Stimulated activated memory B cell treated with anti-CD40 and anti-IgM and Interleukin-4, amounts not matched to agents 10 μg/mL and 1 μg/mL and 100 μg/mL, for 72 hours (primary cell): ENCODE results near the gene ASS1.
A peak's percentile ranks its signal among the peaks of the same experiment; 100 is the strongest.

Source experiments
- ATAC-seq: fragments of 150-1000 bp; cut with Tn5 transposase; 2 replicates; pipeline ENCODE4 v1.10.0; 2021
- H3K27ac Mint-ChIP-seq: one replicate; pipeline ENCODE4 v1.8.0; 2022; ENCODE audit warnings: mild to moderate bottlenecking, mixed read lengths
- H3K27me3 Mint-ChIP-seq: one replicate; pipeline ENCODE4 v1.8.0; 2022; ENCODE audit warnings: mixed read lengths
- H3K36me3 Mint-ChIP-seq: one replicate; pipeline ENCODE4 v1.8.0; 2022; ENCODE audit warnings: mixed read lengths
- H3K4me1 Mint-ChIP-seq: one replicate; pipeline ENCODE4 v1.8.0; 2022; ENCODE audit warnings: mixed read lengths
- H3K4me3 Mint-ChIP-seq: one replicate; pipeline ENCODE4 v1.8.0; 2022; ENCODE audit warnings: mild to moderate bottlenecking, moderate library complexity, mixed read lengths
- H3K9me3 Mint-ChIP-seq: one replicate; pipeline ENCODE4 v1.8.0; 2022; ENCODE audit warnings: mixed read lengths

Gene ASS1

DNA sequence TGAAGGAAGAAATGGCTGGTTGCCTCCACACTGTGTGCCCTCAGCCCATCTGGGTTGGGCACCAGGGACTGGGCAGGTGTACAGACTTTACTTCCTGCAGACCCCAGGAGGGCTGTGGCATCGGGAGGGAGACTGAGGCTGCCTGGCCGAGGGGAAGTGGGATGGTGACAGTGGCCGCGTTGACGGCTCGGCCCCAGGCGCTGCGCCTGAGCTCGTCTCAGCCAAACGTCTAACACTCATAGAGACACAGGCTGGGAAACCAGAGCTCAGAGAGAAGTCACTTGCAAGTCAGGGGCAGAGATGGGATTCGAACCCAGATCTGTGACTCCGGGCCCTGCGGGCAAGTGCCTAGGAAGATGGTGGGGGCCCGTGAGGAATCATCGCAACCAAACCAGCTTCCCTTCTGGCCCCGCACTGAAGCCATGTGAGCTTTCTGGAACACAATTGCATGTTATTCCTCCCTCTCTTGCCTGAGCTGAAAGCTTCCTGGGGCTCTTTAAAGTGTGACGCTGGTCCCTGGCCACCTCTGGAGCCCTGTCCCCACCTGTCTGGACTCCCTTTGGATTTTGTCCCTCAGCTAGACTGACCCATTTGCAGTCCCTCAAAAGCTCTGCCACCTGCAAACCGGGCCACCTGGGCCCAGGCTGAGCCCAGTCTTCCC is 81.6 kb downstream of the ASS1 start:
- Mint-ChIP-seq H3K27me3 (peaks cover 37% of the 10 kb centered on the region), H3K27ac (no peak overlapping the region), H3K36me3 (no peaks in the 10 kb centered on the region), H3K4me3 (no peak overlapping the region), H3K4me1 (peaks cover 10% of the 10 kb centered on the region), H3K9me3 (no peaks in the 10 kb centered on the region)
- ATAC-seq = no peak

DNA sequence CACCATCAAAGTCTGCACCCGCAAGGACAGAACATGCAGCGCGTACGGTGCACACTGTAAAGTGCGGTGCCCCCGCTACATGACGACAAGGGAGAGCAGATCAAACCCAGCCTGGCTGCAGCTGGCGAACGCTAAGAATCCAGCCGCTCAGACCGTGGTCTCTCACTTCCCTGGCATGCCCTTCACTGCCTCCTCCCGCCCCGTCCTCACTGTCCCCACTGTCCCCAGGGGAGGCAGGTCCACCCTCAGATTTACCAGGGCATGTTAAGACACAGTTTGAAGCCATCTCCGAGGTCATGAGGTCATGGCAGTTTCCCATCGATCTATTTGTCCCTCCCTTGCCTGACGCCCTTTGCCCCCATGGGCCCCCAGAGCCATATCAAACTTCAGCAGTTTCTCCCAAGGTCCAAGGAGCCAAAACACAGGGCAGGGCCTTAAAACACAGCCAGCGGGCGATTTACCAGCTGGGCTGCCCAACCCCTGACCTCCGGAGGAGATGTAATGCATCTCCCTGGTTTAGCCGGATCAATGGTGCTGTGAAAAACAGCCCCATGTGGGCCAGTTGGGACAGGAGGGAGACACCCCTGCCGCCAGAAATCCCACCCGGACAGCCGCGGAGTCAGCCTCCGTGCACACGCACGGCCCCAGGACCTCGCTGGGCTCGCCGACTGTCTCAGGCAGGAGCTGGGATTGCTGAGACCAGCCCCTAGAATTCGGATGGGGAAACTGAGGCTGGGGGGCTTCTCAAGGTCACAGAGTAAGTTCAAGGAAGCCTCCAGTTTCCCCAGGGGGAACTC is 82.3 kb downstream of the ASS1 start:
- no peak for ATAC-seq
- Mint-ChIP-seq H3K4me3 (no peak overlapping the region), H3K4me1 (peaks cover 6% of the 10 kb centered on the region), H3K27me3 (peaks cover 37% of the 10 kb centered on the region), H3K36me3 (no peaks in the 10 kb centered on the region), H3K27ac (no peak overlapping the region), H3K9me3 (no peaks in the 10 kb centered on the region)

DNA sequence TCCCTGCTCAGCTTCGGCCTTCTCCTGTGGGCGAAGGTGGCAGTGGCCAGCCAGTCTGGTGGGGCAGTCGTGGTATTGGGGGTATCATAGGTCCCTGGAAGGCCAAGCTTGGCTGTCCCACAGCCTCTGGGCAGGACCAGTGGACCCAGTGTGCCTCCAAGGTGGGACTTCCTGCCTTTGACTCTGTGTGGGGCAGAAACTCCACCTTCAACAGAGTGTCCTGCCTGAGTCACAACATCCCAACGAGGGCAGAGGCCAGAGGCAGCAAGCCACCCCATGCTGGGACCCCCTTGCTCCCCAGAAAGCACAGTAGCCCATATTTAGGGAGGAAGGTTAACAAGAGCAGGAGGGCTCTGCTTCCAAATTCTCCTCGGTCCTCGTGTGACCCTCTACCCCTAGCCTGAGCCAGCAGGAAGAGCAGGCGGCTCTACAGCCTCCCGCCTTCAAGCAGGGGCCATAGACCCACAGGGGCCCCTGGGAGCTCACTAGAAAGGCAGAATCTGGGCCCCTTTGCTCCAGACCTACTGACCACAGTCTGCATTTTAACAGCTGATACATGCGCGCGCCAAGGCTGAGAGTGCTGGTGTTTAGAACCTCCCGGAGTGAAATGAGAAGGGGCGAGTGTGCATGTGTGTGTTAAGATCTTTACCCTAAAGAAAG is 83.0 kb downstream of the ASS1 start:
- H3K9me3 Mint-ChIP-seq = no peaks in the 10 kb centered on the region
- no peak for ATAC-seq
- no peak overlapping the region for H3K27ac Mint-ChIP-seq
- H3K36me3 Mint-ChIP-seq = no peaks in the 10 kb centered on the region
- no peaks in the 10 kb centered on the region for H3K4me1 Mint-ChIP-seq
- peaks cover 39% of the 10 kb centered on the region for H3K27me3 Mint-ChIP-seq
- H3K4me3 Mint-ChIP-seq = no peak overlapping the region

DNA sequence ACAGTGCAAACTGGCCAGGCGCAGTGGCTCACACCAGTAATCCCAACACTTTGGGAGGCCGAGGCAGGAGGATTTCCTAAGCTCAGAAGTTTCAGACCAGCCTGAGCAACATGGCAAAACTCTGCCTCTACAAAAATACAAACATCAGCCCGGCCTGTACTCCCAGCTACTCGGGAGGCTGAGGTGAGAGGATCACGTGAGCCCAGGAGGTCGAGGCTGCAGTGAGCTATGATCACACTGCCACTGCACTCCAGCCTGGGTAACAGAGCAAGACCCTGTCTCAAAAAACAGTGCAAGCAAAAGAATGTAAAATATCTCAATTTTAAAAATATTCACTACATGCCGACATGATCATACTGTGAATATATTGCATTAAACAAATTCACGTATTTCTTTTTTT is 83.9 kb downstream of the ASS1 start:
- no peak overlapping the region for H3K4me3 Mint-ChIP-seq
- no peak for ATAC-seq
- H3K27ac Mint-ChIP-seq = no peak overlapping the region
- no peaks in the 10 kb centered on the region for H3K36me3 Mint-ChIP-seq
- H3K27me3 Mint-ChIP-seq = peaks cover 39% of the 10 kb centered on the region
- H3K9me3 Mint-ChIP-seq = no peaks in the 10 kb centered on the region
- no peaks in the 10 kb centered on the region for H3K4me1 Mint-ChIP-seq

DNA sequence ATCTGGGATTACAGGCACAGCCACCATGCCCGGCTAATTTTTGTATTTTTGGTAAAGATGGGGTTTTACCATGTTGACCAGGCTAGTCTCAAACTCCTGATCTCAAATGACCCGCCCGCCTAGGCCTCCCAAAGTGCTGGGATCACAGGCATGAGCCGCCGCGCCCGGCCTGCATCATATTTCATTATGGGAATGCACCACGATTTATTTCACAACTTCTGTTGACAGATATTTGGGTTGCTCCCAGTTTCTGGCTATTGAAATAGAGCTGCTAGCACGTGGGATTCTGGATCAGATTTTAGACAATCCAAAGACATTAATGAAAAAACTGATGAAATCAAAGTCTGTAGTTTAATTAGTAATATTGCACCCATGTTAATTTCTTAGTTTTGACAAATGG is 86.2 kb downstream of the ASS1 start:
- ATAC-seq = no peak
- Mint-ChIP-seq H3K36me3 (no peaks in the 10 kb centered on the region), H3K4me3 (no peak overlapping the region), H3K9me3 (no peaks in the 10 kb centered on the region), H3K4me1 (peaks cover 5% of the 10 kb centered on the region), H3K27ac (no peak overlapping the region), H3K27me3 (peaks cover 46% of the 10 kb centered on the region)

DNA sequence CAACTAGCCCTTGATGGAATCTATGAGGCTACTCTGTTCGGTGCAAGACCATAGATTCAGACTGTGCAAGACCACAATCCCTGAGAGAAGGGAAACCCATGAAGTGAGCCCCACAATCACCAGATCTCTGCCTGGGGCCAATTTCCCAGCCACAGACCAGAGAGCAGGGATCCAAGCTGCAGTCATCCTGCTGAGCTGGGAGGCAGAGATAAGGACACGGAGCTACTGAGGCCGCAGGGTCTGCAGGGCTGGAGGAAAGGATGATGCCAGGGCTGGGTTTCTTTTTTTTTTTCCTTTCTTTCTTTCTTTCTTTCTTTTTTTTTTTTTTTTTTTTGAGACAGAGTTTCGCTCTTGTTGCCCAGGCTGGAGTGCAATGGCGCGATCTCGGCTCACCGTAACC is 86.9 kb downstream of the ASS1 start:
- H3K36me3 Mint-ChIP-seq = no peaks in the 10 kb centered on the region
- H3K4me3 Mint-ChIP-seq = no peak overlapping the region
- H3K4me1 Mint-ChIP-seq = peaks cover 8% of the 10 kb centered on the region
- H3K9me3 Mint-ChIP-seq = no peaks in the 10 kb centered on the region
- no peak for ATAC-seq
- H3K27ac Mint-ChIP-seq = no peak overlapping the region
- peaks cover 46% of the 10 kb centered on the region for H3K27me3 Mint-ChIP-seq

DNA sequence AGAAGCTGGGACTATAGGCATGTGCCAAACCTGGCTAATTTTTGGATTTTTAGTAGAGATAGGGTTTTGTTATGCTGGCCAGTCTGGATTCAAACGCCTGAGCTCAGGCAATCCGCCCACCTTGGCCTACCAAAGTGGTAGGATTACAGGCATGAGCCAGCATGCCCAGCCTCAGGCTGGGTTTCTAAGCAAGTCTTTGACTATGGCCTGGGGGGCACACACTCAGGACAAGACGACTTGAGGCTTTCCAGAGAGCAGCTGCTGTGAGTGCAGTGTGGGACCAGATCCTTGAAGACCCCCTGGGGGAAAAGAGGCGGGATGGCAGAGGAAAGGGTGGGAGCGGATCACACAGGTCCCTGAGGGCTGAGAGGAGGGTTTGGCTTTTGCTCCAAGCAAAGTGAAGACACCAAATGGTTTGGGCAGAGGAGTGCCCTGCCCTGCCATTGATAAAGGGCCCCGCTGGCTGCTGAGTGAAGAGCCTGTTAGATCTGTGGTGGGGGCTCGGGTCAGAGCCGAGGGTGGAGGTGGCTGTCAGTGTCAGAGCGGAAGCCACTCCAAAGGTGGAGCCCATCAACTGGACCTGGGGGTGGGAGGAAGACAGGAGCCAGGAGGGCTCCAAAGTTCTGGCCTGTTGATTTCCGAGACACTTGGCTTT is 87.8 kb downstream of the ASS1 start:
- no peak overlapping the region for H3K27ac Mint-ChIP-seq
- peaks cover 15% of the 10 kb centered on the region for H3K4me1 Mint-ChIP-seq
- no peak overlapping the region for H3K4me3 Mint-ChIP-seq
- H3K36me3 Mint-ChIP-seq = no peaks in the 10 kb centered on the region
- H3K9me3 Mint-ChIP-seq = no peaks in the 10 kb centered on the region
- peaks cover 54% of the 10 kb centered on the region for H3K27me3 Mint-ChIP-seq
- ATAC-seq = no peak

DNA sequence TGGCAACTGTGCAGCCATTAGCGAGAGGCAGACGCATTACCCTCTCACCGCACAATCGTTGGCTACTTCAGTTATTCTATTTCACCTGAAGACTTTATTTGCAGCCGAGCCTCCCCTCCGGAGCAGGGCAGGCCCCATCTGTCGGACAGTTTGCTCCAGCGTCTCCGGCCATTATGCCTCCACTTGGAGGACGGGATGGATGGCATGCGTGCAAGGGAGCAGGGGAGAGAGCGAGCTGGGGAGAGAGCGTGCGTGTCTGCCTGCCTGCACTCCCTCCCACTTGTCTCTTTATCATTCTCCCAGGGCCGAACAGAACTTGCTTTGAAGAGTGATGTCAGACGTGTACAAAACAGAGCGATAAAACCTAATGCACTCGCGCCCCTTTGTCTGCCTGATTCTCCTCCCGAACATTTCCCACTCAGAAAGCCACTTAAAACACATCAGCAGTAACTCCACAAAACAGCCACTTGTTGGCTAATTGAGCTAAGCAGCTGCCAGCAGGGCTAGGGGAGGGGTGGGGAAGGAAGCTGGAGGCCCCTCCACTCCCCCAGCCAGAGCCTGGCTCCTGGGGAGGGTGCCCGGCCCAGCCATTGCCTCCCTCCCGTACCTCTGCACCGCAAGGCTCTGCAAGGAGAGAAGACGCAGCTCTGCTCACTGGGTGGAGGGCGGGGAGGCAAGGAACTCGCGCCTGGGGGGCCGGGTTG is 91.2 kb downstream of the ASS1 start:
- Mint-ChIP-seq H3K27ac (no peak overlapping the region), H3K36me3 (no peaks in the 10 kb centered on the region), H3K9me3 (no peaks in the 10 kb centered on the region), H3K4me3 (no peak overlapping the region), H3K27me3 (peaks cover 83% of the 10 kb centered on the region), H3K4me1 (peaks cover 20% of the 10 kb centered on the region)
- no peak for ATAC-seq

DNA sequence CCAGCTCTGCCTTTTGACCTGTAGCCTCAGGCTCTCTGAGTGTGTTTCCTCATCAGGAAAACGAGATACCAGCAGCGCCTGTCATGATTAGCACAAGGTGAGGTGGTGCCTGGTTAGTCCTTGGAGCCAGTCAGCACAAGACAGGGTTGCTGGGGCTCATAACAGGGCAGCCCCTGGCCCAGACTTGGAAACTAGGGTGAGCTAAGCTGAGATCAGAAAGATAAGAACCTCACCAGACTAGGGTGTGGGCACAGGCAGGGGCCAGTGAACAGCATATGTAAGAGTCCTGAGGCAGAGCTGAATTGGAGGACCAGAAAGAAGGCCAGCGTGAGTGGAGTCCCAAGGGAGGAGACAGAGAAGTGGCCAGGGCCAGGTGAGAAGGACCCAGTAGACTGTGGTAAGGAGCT is 91.9 kb downstream of the ASS1 start:
- H3K27ac Mint-ChIP-seq = no peak overlapping the region
- no peaks in the 10 kb centered on the region for H3K36me3 Mint-ChIP-seq
- peaks cover 20% of the 10 kb centered on the region for H3K4me1 Mint-ChIP-seq
- no peak for ATAC-seq
- H3K9me3 Mint-ChIP-seq = no peaks in the 10 kb centered on the region
- H3K4me3 Mint-ChIP-seq = no peak overlapping the region
- peaks cover 90% of the 10 kb centered on the region for H3K27me3 Mint-ChIP-seq

DNA sequence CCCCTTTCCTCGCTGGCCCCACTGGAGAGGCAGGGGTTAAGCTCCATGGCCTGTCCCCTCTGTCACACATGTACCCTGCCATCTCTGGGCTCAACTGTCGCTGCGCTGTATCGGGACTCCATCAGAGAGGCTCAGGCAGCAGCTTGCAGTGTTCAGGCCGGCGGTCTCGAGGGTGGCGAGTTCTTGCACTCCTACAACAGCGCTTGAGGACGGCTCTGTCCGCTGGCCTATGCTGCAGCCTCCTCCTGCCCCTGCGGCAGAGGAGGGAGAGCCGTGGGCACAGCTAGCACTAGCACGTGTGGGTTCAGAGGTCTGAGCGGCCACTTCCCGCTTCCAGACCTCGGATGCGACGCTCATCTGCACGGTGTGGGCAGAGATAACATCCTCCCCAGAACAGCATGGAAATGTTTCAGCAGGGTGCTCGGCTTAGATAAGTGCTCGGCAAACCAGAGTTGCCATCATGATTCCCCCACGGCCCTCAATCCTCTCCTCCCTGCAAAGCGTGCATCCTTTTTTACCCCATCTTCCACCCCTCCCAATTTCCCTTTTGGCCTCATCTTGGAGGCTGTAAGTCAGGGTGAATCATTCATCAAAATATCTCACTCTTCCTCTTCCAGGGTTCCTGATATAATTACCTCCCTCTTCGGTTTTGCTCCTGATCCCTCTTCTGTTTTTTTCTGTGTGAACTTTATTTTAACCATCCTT is 92.7 kb downstream of the ASS1 start:
- H3K27ac Mint-ChIP-seq = no peak overlapping the region
- H3K4me3 Mint-ChIP-seq = no peak overlapping the region
- no peaks in the 10 kb centered on the region for H3K36me3 Mint-ChIP-seq
- peaks cover 94% of the 10 kb centered on the region for H3K27me3 Mint-ChIP-seq
- peaks cover 20% of the 10 kb centered on the region for H3K4me1 Mint-ChIP-seq
- ATAC-seq = peak; percentile 52
- H3K9me3 Mint-ChIP-seq = no peaks in the 10 kb centered on the region

DNA sequence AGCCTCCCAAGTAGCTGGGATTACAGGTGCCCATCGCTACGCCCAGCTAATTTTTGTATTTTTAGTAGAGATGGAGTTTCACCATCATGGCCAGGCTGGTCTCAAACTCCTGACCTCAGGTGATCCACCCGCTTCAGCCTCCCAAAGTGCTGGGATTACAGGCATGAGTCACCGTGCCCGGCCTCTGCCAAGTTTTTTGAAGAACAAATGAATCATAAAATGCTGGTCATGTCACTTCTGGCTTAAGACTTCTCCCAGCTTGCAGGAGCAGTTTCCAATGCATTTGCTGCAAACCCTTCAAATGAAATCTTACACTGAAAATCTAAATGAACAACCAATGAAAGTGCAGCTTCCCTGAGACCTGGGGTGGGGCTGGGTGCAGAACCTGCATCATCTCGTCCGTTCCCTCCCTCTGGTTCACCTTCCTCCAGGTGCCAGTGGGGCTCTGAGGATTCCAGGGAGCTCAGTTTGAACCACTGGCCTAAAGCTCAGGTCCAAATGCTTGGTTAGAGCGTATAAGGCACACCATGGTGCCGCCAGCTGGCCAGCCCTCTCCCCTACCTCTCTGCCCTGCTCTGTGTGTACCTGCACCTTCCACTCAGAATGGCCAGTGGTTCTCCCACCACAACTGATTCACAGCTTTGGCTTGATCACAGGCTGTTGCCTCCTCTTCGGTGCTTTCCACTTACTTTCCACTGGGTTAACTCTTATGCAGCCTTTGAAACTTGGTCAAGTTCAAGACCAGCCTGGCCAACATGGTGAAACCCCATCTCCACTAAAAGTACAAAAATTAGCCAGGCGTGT is 94.9 kb downstream of the ASS1 start:
- ATAC-seq = no peak
- H3K27ac Mint-ChIP-seq = no peak overlapping the region
- no peaks in the 10 kb centered on the region for H3K9me3 Mint-ChIP-seq
- peaks cover 20% of the 10 kb centered on the region for H3K4me1 Mint-ChIP-seq
- H3K4me3 Mint-ChIP-seq = no peak overlapping the region
- peaks cover 90% of the 10 kb centered on the region for H3K27me3 Mint-ChIP-seq
- no peaks in the 10 kb centered on the region for H3K36me3 Mint-ChIP-seq

DNA sequence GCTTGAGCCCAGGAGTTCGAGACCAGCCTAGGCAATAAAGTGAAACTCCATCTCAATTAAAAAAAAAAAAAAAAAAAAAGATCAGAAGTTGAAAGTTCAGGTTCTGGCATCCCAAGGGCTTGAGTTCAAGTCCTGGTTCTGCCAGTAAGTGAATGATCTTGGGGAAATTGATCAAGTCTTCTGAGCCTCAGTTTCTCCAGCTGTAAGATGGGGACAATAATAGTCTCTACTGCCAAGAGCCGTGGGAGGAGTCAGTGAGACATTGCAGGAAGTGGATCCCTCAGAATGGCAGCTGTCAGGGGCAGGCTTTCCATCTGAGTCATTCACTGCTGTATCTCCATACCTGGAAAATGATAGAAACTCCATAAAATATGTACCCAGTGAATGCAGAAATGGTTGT is 96.8 kb downstream of the ASS1 start:
- no peak overlapping the region for H3K4me3 Mint-ChIP-seq
- no peaks in the 10 kb centered on the region for H3K9me3 Mint-ChIP-seq
- no peak overlapping the region for H3K27ac Mint-ChIP-seq
- peaks cover 77% of the 10 kb centered on the region for H3K27me3 Mint-ChIP-seq
- H3K4me1 Mint-ChIP-seq = peaks cover 14% of the 10 kb centered on the region
- ATAC-seq = no peak
- no peaks in the 10 kb centered on the region for H3K36me3 Mint-ChIP-seq

DNA sequence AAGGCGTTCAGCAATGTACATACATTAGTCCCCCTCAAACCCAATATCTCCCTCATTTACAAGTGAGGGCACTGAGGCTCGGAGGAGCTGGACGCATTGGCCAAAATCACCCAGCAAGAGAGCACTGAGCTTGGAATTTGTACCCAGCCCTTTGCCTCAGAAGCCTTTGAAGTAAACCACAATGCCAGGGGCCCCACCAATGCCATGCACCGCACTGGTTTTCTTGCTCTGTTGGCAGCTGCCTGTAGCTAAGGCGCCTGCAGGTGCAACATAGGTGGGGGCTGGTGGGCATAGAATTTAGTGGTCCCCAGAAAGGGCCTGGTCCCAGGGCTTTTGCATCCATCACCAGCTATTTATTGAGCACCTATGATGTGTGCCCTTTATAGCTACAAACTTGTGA is 97.3 kb downstream of the ASS1 start:
- Mint-ChIP-seq H3K4me1 (peaks cover 9% of the 10 kb centered on the region), H3K36me3 (no peaks in the 10 kb centered on the region), H3K4me3 (no peak overlapping the region), H3K9me3 (no peaks in the 10 kb centered on the region), H3K27me3 (peaks cover 72% of the 10 kb centered on the region), H3K27ac (no peak overlapping the region)
- ATAC-seq = no peak
